ENCODE results near the gene PCDH9. TPM values are rescaled to one million over a fixed set of nuclear protein-coding genes. Genes with fewer than 3 reads are reported as not detected.

The PCDH9 gene
- total and polyA plus RNA-seq, 12 donors: 2.9 to 32.0 (median 15.4) TPM

- H3K9me3 ChIP-seq: no peaks in the 10 kb centered on the region
- H3K36me3 ChIP-seq: no peaks in the 10 kb centered on the region
- DNase-seq (no peak), ATAC-seq (no peak)
- WGBS, 2 donors: 86 to 90% methylated on average over 1 of the region's 1 CpG
- TF ChIP-seq, protein P1, sequence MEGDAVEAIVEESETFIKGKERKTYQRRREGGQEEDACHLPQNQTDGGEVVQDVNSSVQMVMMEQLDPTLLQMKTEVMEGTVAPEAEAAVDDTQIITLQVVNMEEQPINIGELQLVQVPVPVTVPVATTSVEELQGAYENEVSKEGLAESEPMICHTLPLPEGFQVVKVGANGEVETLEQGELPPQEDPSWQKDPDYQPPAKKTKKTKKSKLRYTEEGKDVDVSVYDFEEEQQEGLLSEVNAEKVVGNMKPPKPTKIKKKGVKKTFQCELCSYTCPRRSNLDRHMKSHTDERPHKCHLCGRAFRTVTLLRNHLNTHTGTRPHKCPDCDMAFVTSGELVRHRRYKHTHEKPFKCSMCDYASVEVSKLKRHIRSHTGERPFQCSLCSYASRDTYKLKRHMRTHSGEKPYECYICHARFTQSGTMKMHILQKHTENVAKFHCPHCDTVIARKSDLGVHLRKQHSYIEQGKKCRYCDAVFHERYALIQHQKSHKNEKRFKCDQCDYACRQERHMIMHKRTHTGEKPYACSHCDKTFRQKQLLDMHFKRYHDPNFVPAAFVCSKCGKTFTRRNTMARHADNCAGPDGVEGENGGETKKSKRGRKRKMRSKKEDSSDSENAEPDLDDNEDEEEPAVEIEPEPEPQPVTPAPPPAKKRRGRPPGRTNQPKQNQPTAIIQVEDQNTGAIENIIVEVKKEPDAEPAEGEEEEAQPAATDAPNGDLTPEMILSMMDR (IDR thresholded peaks at IDR 0.05): no peak
- no peaks in the 10 kb centered on the region for H3K27me3 ChIP-seq
- H3K4me3 ChIP-seq: no peak overlapping the region
- intact Hi-C loops (cut with DNase I): loop anchor here in 2 of 10 donors (5.0 to 10.0 kb wide), 2 partner anchors 38 to 1149 kb away; no protein-coding TSS in a partner anchor
- peaks cover 0 to 21% (median 0%) of the 10 kb centered on the region in 9 donors for H3K4me1 ChIP-seq
- no peak overlapping the region for H3K27ac ChIP-seq
Measured at GRCh38 chr13:67094078-67094477, 136.1 kb downstream of the PCDH9 start.

DNA sequence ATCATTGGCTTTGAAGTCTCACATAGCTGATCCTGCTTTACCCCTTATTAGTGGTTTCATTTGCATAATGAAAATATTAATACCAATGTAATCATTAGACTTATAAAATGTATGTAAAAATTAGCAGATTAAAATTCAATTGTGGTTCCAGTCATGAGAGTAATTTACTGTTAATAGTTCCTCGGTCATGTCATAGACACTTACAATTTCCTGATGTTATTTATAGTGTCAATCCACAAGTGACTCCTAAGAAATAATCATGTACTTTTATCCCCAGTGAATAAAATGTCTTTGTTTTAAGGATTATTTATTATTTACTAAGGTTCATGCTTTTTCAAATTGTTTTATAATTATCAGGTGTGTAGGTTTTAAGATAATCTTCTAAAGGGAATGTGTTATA lies 138.5 kb downstream of the PCDH9 start:
- H3K36me3 ChIP-seq: no peaks in the 10 kb centered on the region
- no peak overlapping the region for H3K4me3 ChIP-seq
- DNase-seq: no peak
- TF ChIP-seq, protein P1 (IDR thresholded peaks at IDR 0.05): no peak
- H3K27me3 ChIP-seq: no peaks in the 10 kb centered on the region
- intact Hi-C loops (cut with DNase I): loop anchor here in 2 of 10 donors (5.0 to 10.0 kb wide), 2 partner anchors 41 to 1147 kb away; no protein-coding TSS in a partner anchor
- peaks cover 0 to 20% (median 7%) of the 10 kb centered on the region in 9 donors for H3K4me1 ChIP-seq
- no peak overlapping the region for H3K27ac ChIP-seq
- WGBS, 2 donors: 28 to 34% methylated on average over 1 of the region's 1 CpG
- no peaks in the 10 kb centered on the region for H3K9me3 ChIP-seq
- ATAC-seq: peak in 3 of 8 donors; percentile 56 to 66 (median 58)

- Histone ChIP-seq H3K27me3 (no peaks in the 10 kb centered on the region), H3K27ac (no peak overlapping the region), H3K9me3 (no peaks in the 10 kb centered on the region), H3K36me3 (no peaks in the 10 kb centered on the region), H3K4me3 (no peak overlapping the region), H3K4me1 (peaks cover 0 to 24% (median 7%) of the 10 kb centered on the region in 9 donors)
- intact Hi-C loops (cut with DNase I): loop anchor here in 2 of 10 donors (5.0 to 10.0 kb wide), 2 partner anchors 41 to 1146 kb away; no protein-coding TSS in a partner anchor
- no peak for ATAC-seq
- 53 to 55% methylated on average over 2 of the region's 2 CpGs for WGBS, 2 donors
- TF ChIP-seq, protein P1 (IDR thresholded peaks at IDR 0.05): no peak
- no peak for DNase-seq
Measured at GRCh38 chr13:67090856-67091255, 139.3 kb downstream of the PCDH9 start.

GRCh38 chr13:67087527-67087926 lies 142.6 kb downstream of the PCDH9 start:
- peak overlapping the region in 1 of 10 donors; percentile 13 for H3K27ac ChIP-seq
- DNase-seq (no peak), ATAC-seq (no peak)

More at GRCh38 chr13:67087527-67087926, 142.6 kb downstream of the PCDH9 start:
- H3K4me3 ChIP-seq: no peak overlapping the region
- peaks cover 0 to 33% (median 12%) of the 10 kb centered on the region in 9 donors for H3K4me1 ChIP-seq
- WGBS, 2 donors: 68 to 77% methylated on average over 2 of the region's 2 CpGs
- no peaks in the 10 kb centered on the region for H3K27me3 ChIP-seq
- intact Hi-C loops (cut with DNase I): loop anchor here in 2 of 10 donors (5.0 kb wide), 2 partner anchors 45 to 55 kb away; no protein-coding TSS in a partner anchor
- no peaks in the 10 kb centered on the region for H3K36me3 ChIP-seq
- H3K9me3 ChIP-seq: no peaks in the 10 kb centered on the region
- TF ChIP-seq, protein P1 (IDR thresholded peaks at IDR 0.05): no peak
